ENCODE measurements around the gene HSD17B12.
"Not testable (repeated sequence)": the region's sequence is repeated elsewhere in the genome, so short reads cannot be mapped to it uniquely, and the experiment has no call there.

The HSD17B12 gene

DNA sequence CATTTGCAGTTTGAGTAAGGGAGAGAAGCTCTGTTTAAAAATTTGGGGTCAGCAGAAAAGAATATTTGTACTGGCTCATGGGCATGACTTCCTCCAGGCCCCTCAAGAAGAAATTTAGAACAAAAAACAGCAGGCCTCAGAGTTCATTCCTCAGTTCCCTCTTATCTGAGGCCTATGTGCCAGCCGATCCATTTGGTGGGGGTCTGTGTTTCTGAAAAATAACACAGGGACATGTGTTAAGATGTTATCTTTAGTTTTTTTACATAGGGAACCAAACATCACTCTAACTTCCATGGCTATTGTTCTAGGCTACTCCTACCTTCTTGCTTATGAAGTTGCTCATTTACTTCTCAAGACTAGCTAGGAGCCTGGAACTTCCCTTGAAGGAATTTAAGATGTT lies 16.2 kb upstream of the HSD17B12 start:
- no peak for TF ChIP-seq CTCF (IDR thresholded peaks at IDR 0.05)
- no peak for TF ChIP-seq ZFX (IDR thresholded peaks at IDR 0.05; ENCODE audit: borderline replicate concordance)

GRCh38 chr11:43671284-43671683 lies 9.3 kb upstream of the HSD17B12 start:
- not testable (repeated sequence) for H3K27ac ChIP-seq

More for the DNA sequence above, 16.2 kb upstream of the HSD17B12 start:
- no peak overlapping the region for H3K27ac ChIP-seq

DNA sequence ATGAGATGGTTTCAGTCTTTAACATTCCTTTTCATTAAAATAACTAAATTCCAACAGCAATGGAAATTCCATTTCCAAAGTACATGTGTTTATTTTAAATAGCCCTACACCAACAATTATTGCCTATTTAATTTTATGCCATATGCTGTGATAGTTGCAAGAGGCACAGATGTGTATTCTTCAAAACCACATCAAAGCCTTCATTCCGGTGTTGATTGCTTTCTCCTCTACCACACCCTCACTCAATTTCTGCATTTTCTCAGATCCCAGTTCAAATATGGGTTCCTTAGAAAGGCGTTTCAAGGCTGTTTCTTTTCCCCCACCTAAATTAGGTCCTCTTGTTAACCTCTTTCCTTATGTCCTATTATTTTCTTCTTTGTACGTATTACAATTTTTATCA lies 6.0 kb upstream of the HSD17B12 start:
- H3K27ac ChIP-seq: no peak overlapping the region
- TF ChIP-seq CTCF (IDR thresholded peaks at IDR 0.05): no peak
- no peak for TF ChIP-seq ZFX (IDR thresholded peaks at IDR 0.05; ENCODE audit: borderline replicate concordance)

DNA sequence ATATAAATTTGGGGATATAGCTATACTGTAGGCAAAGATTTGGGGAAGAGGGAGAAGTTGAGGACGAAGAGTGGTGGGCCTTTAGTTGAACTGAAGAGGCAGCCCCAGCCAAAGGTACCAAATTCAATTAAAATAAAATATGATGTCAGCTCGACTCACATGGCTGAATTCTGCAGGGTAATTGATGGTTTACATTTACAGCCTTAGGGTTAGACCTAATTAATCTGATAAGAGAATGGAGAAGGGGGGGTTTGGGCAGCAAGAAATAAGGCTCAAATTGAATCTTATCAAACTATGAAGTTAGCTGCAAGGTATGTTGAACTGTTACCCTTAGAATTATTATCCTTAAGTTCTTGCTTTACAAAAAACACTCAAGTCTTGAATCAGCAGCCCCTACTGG lies 3.6 kb upstream of the HSD17B12 start:
- TF ChIP-seq CTCF (IDR thresholded peaks at IDR 0.05): no peak
- TF ChIP-seq ZFX (IDR thresholded peaks at IDR 0.05; ENCODE audit: borderline replicate concordance): no peak
- H3K27ac ChIP-seq: no peak overlapping the region

- H3K27ac ChIP-seq: peak overlapping the region; percentile 70
- TF ChIP-seq ZFX (IDR thresholded peaks at IDR 0.05; ENCODE audit: borderline replicate concordance): no peak
- no peak for TF ChIP-seq CTCF (IDR thresholded peaks at IDR 0.05)
These were observed 934 bp downstream of the HSD17B12 start for GRCh38 chr11:43681401-43681942.

GRCh38 chr11:43682081-43682480 lies 1.5 kb downstream of the HSD17B12 start:
- H3K27ac ChIP-seq: peak overlapping the region; percentile 70

DNA sequence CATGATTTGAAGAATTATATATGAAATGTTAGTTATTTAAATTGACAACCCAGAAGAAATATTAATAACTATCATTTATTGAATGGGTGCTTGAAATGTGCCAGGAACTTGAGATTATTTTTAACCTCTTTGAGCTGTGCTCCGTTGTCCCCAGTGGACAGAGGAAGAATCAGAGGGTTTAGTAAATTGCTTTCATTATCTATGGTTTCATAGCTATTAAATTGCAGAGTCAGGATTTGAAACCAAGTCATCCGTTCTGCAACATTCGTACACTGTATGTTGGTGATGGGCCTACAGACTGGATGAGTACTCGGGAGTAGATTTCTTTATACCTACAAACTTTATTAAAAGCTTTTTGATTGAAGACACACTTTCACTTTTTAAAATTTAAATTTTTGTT lies 4.9 kb downstream of the HSD17B12 start:
- TF ChIP-seq CTCF (IDR thresholded peaks at IDR 0.05) (no peak), ZFX (IDR thresholded peaks at IDR 0.05; ENCODE audit: borderline replicate concordance) (no peak)

GRCh38 chr11:43686207-43686606 lies 5.7 kb downstream of the HSD17B12 start:
- TF ChIP-seq ZFX (IDR thresholded peaks at IDR 0.05; ENCODE audit: borderline replicate concordance) (no peak), CTCF (IDR thresholded peaks at IDR 0.05) (no peak)
- H3K27ac ChIP-seq: no peak overlapping the region

More for the DNA sequence above, 4.9 kb downstream of the HSD17B12 start:
- no peak overlapping the region for H3K27ac ChIP-seq
